ENCODE results near the gene TOM1L2.
"Not testable (repeated sequence)": the region's sequence is repeated elsewhere in the genome, so short reads cannot be mapped to it uniquely, and the experiment has no call there.

Gene TOM1L2

GRCh38 chr17:17972126-17972951 lies at the start of gene TOM1L2, which contains the start of gene DRC3:
Gene TOM1L2, minus strand, starts transcription at chr17:17972400. Its CDS starts 87 bp downstream, at chr17:17972313.
Gene DRC3, plus strand, starts transcription at chr17:17972862. Its CDS starts 4,737 bp downstream, at chr17:17977599.
- peak; percentile 98 to 99 (median 99) for DNase-seq

GRCh38 chr17:18021372-18021771 lies 49.2 kb upstream of the TOM1L2 start:
- no peak for DNase-seq

GRCh38 chr17:18020971-18021370 lies 48.8 kb upstream of the TOM1L2 start:
- DNase-seq: no peak

- DNase-seq: no peak
These were observed 47.6 kb upstream of the TOM1L2 start for GRCh38 chr17:18019838-18020154.

GRCh38 chr17:18018411-18018921 lies 46.3 kb upstream of the TOM1L2 start:
- no peak for DNase-seq

GRCh38 chr17:18017958-18018357 lies 45.8 kb upstream of the TOM1L2 start:
- no peak for DNase-seq

- no peak for DNase-seq
These were observed 44.2 kb upstream of the TOM1L2 start for GRCh38 chr17:18016426-18016825.

- DNase-seq: no peak
These were observed 43.4 kb upstream of the TOM1L2 start for GRCh38 chr17:18015593-18015992.

GRCh38 chr17:18014006-18014405 lies 41.8 kb upstream of the TOM1L2 start:
- no peak for DNase-seq

- no peak for DNase-seq
These were observed 39.1 kb upstream of the TOM1L2 start for GRCh38 chr17:18011286-18011685.

GRCh38 chr17:18009609-18010420 lies 37.6 kb upstream of the TOM1L2 start:
- no peak for DNase-seq

GRCh38 chr17:18008496-18009268 lies 36.5 kb upstream of the TOM1L2 start:
- DNase-seq: no peak

GRCh38 chr17:18006495-18007239 lies 34.5 kb upstream of the TOM1L2 start:
- no peak for DNase-seq

- DNase-seq: no peak
These were observed 33.3 kb upstream of the TOM1L2 start for GRCh38 chr17:18005496-18005895.

- no peak for DNase-seq
These were observed 32.7 kb upstream of the TOM1L2 start for GRCh38 chr17:18004884-18005305.

- DNase-seq: no peak
These were observed 32.1 kb upstream of the TOM1L2 start for GRCh38 chr17:18004345-18004744.

- DNase-seq: no peak
These were observed 30.0 kb upstream of the TOM1L2 start for GRCh38 chr17:18002171-18002570.

- DNase-seq: no peak
These were observed 27.8 kb upstream of the TOM1L2 start for GRCh38 chr17:18000030-18000408.

GRCh38 chr17:17999364-18000029 lies 27.3 kb upstream of the TOM1L2 start:
- no peak for DNase-seq

GRCh38 chr17:17998934-17999333 lies 26.7 kb upstream of the TOM1L2 start:
- no peak for DNase-seq

GRCh38 chr17:17995887-17996286 lies 23.7 kb upstream of the TOM1L2 start:
- DNase-seq: not testable (repeated sequence)

Measured in activated CD4-positive, CD25-positive, alpha-beta regulatory T cell (primary cell).